Measurements from ENCODE around the gene PXT1.

Gene PXT1

DNA sequence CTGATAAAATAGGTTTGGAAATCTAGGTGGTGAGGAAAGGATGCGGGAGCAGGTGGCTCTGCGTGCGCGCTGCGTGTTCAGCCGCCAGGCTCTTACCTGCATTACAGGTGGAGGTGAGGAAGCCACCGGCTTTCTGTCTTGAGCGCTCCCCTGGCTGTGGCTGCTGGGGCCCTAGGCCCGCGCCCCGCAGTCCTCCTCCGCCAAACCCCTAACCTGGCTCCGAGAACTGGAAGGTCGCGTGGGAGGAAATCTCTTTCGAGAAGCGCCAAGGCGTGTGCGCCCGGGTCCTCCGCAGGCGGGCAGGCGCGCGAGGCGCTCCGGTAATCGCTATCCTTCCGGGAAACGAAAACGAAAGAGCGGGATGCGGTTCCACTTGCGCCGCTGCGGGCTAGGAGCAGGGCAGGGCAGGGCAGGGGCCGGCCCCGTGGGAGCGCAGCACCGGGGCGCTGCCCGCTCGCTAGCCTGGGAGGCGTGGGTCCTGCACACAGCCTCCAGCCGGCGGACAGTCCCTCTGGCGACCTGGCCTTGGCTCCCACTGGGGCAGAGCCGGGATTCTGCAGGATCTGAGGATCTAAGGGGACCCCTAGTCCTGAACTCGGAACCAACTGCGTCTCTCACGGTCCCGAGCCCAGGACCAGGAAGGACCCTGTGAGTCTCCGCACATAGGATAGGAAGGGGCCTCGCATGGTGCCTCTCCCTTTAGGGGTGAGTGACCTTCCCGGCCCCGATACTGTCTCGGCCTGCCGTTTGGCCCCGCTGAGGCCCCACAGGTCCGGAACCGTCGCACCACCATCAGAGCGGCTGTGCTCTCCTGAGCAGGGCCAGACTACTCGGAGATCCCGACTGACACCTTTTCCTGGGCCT is 55.0 kb downstream of the PXT1 start, which contains the start of gene ETV7:
ETV7 (minus strand) TSS at position 230 of the 864 bp plus-strand sequence; CDS start at position 102, 128 bp downstream.
- no peak for DNase-seq (ENCODE audit: low read depth)

DNA sequence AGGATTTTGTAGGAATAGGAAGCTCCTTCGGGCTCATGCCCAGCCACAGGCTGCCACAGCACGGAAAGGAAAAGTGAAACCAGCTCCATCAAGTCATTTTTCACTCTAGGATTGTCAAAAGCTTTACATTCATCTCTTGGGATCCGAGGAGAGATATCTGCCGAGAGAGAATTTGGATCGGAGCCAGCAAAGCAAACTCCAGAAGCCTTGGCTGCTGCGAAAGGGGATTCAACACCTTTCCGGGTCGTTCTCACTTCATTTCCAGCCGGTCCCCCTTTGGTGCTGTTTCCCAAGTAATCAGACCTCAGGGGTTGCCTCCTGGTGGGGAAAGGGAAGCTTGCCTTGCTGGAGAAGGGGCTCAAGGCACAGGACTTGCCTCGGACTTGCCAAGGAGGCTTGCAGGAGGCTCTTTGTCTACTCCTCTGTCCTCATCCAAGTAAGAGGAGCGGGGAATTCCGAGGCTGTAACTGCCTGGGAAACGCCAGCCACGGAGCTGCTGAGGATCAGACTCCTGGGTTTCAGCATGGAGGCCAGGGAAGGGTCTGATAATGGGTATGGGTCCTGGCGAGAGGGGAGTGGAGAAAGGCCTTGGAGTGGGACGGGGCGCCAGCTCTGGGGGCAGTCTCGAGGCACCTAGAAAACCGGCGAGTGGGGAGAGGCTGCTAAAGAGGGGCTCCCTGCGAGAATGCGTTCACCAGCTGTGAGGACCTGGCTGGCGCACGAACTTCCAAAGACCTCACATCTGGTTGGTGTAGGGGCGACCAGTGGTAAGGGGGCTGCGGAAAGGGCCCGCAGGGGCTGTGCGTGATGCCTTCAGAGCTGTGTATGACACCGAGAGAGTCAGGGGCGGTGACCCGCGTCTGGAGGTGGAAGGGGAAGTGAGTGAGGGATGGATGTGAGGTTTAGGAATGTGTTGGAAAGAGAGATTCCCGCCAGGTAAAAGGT is 55.9 kb downstream of the PXT1 start:
- DNase-seq (ENCODE audit: low read depth), result no peak

DNA sequence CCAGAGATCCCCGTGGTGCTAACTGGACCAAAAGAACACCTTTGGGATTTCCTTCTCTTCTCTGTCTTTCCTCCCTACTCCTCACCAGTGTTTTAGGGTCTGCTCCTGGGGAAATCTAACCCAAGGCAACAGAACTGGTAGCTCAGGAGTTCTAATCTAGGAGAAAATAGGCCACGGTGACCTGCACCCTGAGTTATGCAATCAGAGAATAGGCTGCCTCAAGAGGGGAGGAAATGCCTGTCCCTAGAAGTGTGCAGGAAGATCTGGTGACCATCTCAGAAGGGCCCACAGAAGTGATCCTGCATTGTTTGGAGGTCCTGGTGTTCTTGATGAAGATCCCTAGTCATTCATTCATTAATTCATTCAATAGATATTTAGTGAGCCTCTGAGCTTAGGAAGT is 58.6 kb downstream of the PXT1 start:
- DNase-seq (ENCODE audit: low read depth), result no peak

DNA sequence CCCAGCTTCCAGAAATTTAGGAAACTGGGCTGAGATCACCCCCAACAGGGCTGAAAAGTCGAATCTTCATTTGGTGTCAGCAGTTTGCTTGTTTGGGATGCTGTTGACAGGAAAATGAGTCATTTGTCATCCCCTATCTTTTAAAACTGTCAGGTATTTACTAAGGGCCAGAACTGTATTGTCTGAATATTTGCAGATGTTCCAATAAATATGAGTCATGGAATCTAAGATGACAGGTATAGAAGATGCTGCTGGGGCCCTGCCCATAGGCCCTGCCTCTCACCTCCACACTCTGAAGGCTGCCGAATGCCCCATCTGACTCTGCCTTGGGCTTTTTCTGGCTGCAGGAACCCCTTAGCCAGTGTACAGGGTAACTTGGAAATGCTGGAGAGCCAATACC is 59.0 kb downstream of the PXT1 start:
- DNase-seq (ENCODE audit: low read depth), result no peak

DNA sequence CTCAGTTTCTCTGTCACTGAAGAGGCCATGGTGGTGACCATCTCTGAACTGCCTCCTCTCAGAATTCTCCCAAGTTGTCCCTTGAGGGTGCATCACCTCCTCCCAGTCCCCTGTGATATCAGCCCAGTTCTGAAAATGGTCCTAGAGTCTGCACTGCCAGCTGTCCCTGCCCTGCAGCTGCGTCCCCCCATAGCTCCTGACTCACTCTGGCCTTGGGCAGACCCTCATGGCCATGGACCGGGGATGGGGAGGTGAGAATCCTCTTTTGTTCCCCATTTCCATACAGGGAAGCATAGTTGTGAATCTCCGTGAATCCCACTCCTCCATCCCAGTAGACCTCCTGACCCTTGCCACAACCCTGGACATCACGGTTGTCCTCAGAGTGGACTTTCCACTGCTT is 59.7 kb downstream of the PXT1 start:
- DNase-seq (ENCODE audit: low read depth), result no peak

DNA sequence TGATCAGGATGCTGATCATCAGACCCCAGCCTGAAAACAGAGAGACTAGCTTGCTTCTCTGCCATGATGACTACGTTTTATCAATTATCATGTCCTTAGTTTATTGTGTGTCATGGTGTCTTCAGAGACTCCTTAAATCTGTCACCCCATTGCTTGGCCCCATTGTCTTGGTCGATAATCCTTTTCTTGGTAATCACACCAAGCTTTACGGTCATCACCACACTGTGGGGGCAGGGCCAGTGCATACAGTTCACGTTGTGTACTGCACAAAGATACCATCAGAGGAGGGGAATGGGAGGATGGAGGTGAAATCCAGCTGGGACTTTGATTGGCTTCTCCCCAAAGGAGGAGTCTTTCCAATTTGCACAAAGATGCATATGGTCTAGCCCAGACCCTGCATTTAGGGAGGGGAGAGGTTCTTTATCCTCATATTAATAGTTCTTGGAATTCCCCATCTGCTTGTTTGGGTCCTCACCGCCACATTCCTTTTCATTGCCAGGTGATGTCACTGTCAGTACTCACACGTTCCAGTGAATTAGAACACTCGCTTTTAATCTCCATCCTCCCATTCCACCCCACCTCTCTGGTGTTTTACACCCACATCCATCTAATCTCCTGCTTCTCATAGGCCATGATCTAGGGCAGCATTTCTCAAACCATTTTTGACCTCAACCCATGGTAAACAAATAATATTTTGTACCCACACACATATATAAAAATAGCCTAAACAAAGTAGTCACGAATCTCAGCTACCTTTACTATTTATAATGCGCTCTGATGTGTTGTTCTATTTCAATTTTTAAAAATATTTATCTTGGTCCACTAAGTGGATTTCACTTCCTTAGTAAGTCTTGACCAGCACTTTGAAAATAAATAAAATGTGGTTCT is 60.9 kb downstream of the PXT1 start:
- DNase-seq (ENCODE audit: low read depth), result no peak

DNA sequence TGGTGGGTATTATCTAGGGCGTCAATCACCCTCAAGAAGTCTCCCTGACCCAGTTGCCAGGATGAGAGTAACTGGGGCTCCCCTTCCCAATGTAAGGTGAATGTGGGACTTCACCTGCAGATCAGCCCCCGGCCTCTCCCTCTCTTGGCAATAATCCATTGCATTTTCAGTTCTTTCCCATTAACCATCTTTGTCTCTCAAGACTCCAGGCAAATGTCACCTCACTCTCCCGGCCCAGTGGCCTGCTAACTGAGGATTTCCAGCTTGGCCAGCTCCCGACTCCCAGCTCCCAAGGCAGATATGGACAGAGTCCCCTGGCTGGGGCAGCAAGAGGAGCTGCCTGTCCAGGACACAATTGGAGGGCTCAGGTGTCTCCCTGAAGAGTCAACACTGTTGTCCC is 62.5 kb downstream of the PXT1 start:
- DNase-seq (ENCODE audit: low read depth), result no peak

DNA sequence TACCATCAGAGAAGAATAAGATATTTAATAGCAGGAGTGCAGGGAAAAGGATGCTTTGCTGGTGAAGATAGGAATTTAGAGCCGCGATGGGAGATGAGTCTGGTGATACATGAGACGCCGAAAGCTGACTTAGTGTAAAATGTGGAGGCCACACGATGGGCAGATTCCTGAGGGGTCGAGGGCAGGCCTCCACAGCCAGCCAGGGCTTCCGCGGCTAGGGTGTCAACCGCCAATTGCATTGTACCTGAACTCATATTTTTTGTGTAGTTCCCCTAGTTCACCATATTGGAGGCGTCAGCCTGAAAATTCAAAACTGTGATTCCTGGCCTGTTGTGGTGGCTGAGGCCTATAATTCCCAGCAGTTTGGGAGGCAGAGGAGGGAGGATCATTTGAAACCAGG is 63.7 kb downstream of the PXT1 start:
- DNase-seq (ENCODE audit: low read depth), result no peak

DNA sequence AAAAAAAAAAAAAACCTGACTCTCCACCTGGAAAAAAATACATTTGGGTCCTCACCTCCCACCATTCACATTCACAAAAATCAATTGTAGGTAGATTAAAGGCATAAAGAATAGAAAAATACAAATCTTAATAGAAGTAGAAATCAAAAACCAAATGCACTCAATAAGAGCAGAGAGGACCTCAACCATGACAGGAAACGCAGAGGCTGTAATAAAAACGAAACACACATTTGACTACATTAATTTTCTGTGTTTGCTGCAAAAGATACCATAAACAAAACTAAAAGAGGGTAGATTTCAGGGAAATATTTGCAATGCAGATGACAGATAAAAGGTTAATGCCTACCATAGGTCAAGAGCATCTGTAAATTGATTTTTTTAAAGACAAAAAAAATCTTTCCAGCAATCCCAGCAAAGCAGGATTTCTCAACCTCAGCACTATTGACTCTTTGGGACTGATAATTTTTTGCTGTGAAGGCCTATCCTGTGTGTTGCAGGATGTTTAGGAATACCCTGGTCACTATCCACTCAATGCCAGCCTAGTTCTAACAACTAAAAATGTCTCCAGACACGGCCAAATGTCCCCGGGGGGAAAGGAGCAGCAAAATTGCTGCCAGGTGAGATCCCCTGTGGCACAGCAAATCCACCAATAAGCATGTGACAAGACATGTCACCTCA is 64.3 kb downstream of the PXT1 start:
- DNase-seq (ENCODE audit: low read depth), result no peak

DNA sequence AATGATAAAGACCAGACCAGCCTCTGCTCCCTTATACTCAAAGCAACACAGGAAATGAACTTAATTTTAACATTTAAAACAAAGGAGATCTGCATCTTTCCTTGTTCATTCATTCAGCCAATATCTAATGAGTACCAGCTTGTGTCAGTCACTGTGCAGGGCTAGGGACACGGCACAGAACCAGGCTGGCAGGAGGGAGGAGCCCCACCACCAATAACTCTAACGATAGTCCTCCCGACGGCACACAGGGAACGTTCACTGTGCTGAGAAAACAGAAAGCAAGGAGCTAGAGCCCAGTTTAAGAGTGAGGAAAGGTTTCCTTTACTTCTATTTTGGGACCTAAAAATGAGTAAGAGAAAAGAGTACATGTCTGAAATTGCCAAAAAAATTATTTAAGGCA is 65.1 kb downstream of the PXT1 start:
- DNase-seq (ENCODE audit: low read depth), result no peak

DNA sequence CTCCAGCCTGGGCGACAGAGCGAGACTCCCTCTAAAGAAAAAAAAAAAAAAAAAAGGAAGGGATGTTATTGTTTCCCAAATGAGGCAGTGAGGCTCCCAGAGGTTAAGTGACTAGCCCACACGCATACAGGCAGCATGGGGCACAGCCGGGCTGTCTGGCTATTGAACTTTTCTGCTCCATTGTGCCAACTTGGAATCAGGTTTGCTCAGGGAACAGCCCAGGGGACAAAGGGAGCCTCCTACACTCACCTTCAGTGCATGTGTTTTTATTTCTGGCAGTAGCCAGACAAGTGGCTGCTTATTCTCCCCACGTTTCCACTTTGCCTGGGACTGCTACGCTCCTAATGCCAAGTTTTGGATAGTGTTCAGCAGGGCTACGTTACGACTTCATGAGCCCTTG is 65.9 kb downstream of the PXT1 start:
- no peak for DNase-seq (ENCODE audit: low read depth)

DNA sequence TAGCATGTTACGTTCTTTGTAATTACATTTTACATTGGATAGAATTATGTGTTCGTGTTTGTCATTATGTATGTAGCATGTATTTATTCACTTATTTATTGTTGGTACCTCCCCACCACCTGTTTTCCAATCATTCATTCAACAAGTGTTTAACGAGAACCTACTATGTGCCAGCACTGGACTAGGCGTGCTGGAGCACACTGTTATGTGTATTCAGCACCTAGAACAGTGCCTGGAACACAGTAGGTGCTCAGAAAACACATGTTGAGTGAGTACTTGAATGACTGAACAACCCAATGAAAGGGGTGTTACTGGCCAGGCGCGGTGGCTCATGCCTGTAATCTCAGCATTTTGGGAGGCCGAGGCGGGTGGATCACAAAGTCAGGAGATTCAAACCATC is 66.5 kb downstream of the PXT1 start:
- no peak for DNase-seq (ENCODE audit: low read depth)

DNA sequence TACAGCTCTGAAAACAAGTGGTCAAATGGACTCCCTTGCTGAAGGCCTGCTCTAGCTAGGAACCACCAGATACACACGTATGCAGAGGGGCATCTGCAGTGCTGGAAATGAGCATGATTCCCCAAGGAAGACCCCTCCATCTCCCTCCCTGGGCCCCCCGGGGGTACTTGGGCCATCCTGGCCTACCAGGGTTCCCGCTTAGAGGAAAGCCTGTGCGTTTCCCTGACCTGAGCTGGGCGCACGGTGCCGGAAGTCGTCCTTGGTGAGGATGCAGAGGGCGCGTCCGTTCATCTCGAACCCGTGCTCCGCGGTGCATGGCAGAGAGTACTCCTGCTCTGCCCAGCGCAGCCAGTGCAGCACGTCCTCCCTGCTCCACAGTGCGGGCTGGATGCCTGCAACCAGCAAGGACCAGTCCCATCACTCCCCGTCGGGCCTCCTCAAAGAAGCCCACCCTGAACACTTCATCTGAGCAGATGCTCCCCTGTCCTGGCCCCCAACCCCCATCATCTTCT is 67.0 kb downstream of the PXT1 start:
- DNase-seq (ENCODE audit: low read depth), result no peak

DNA sequence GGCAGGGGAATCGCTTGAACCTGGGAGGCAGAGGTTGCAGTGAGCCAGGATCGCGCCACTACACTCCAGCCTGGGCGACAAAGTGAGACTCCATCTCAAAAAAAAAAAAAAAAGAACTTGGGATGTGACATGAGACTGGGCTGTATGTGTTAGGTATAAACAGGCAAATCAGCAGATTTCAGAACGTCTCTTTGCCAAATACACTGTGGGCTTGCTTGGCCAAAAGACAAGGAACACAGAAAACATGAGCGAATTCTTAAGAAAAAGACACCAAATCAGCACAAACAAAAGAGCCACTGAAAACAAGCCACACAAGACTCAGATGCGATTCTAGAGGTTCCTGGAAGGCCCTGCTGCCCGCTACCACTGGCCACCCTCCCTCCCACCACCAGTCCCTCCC is 67.7 kb downstream of the PXT1 start:
- no peak for DNase-seq (ENCODE audit: low read depth)

DNA sequence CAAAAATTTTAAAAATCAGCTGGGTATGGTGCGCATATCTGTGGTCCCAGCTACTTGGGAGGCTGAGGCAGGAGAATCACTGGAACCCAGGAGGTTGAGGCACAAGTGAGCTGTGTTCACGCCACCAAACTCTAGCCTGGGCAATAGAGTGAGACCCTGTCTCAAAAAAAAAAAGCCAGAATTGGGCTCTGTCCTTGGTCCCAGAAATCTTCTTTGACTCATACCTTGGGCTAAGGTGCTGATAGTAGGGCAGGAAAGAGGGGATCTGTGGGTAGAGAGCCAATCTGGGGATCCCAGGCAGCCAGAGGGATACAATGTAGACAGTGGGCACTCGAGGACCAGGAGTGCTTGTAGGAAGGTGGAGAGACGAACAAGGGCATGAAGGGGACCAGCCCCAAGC is 68.5 kb downstream of the PXT1 start:
- no peak for DNase-seq (ENCODE audit: low read depth)

DNA sequence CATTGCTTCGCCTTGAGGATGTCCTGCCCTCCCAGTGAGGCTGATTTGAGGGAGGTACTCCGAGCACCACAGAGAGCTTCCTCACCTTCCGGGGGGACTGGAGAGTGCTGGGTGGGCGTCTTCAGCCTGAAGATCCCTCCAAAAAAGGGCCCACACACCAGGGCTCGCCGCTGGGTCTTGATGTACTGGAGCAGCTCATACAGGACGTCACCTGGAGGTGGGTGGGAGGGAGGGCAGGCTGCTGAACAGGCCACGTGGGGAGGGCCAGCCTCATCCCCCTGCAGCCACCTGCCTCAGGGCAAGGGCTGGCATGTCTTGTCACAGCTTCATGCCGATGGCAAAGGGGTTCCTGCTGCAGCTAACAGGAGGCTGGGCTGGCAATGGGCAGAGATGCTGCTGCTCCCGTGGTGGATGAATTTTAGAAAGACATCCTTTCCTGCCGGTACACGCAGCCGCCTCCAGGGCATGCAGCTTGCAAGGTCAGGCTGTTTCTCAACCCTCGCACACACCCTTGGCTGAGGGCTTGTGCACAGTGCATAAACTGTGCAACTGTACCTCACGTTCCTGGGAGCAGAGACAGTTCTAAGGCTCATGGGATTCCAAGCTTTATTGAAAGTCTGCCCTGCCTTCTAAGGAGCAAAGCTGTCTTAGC is 69.2 kb downstream of the PXT1 start:
- DNase-seq (ENCODE audit: low read depth), result no peak

DNA sequence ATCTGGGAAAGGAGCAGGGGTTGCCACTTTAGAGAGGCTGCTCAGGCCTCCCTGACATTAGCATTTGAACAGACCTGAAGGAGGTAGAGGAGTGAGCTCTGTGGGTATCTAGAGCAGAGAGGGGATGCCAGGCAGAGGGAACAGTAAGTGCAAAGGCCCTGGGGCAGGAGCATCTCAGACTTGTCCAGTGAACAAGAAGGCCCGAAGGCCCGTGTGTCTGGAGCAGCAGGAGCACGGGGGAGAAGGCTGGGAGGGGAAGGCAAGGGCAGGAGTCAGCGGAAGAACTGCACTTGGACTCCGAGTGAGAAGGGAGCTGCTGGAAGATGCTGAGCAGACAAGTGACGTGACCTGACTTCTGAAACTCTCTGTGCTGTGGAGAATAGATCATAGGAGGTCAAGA is 70.6 kb downstream of the PXT1 start:
- DNase-seq (ENCODE audit: low read depth), result no peak

DNA sequence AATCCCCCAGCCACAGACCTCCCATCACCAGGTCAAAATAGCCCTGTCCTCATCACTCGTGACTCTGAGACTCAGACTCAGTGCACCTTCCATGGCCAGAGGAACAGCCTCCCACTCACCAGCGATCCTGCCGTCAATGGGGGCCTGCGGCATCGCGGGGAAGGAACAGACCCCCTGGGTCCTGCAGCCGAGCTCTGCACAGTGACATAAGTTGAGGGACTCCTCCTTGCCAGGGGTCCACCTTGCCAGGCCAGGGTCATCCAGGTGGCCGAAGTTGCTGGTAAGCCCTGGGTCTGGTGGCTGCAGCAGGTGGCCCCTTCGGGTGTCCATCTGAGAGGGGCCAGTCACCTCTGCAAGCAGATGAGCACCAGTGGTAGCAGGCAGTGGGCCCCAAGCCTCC is 71.4 kb downstream of the PXT1 start:
- no peak for DNase-seq (ENCODE audit: low read depth)

DNA sequence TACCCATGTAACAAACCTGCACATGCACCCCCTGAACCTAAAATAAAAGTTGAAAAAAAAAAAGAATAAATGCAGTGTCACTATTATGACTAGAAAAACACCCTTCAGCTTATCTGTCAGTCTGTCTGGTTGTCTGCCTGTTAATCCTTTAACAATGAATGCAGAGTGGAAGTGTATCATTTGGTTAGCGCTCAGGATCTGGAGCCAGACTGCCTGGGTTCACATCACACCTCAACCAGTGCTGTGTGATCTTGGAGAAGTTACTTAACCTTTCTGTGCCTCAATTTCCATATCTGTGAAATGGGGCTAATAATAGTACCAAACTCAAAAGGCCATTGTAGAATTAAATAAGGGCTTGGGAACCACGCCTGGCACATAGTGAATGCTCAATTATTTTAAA is 72.0 kb downstream of the PXT1 start:
- no peak for DNase-seq (ENCODE audit: low read depth)
